ENCODE results near the gene ABCC6. TPM values are rescaled to one million over a fixed set of nuclear protein-coding genes. Genes with fewer than 3 reads are reported as not detected.
"Not testable (repeated sequence)": the region's sequence is repeated elsewhere in the genome, so short reads cannot be mapped to it uniquely, and the experiment has no call there.

ABCC6 gene
- total and polyA plus RNA-seq, 2 donors (not counting 1 experiment from before 2014, with no cell fraction given) = 0.27 TPM; not detected in 1

DNA sequence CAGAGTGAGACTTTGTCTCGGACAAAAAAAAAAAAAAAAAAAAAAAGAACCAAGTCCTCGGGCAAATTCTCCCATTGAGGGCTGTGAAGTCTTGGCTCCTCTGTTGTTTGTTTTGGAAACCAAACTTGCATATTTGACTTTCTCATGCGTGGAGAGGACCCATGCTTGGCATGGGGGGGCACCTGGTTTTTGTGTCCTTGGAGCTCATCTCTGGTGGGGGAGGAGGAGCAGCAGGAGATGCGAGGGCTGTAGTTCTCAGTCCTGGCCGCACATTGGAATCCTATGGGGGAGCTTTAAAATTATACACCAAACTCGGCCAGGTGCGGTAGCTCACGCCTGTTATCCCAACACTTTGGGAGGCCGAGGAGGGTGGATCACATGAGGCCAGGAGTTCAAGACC, 74.5 kb downstream of the ABCC6 start:
- CTCF ChIA-PET = no interaction called here
- TF ChIP-seq EZH2 (IDR thresholded peaks at IDR 0.05; ENCODE audit: borderline replicate concordance, insufficient read depth, low read depth, low read length, poor library complexity, severe bottlenecking) (no peak), CTCF (IDR thresholded peaks at IDR 0.05) (no peak)
- H3K36me3 ChIP-seq (replicated peaks in 1 of 2; ENCODE audit: control extremely low read depth in 1 of 2, control insufficient read depth in 1 of 2, extremely low read depth in 1 of 2, insufficient read depth in 2 of 2, low read length in 1 of 2) = peaks cover 0 to 14% of the 10 kb centered on the region in 2 experiments

DNA sequence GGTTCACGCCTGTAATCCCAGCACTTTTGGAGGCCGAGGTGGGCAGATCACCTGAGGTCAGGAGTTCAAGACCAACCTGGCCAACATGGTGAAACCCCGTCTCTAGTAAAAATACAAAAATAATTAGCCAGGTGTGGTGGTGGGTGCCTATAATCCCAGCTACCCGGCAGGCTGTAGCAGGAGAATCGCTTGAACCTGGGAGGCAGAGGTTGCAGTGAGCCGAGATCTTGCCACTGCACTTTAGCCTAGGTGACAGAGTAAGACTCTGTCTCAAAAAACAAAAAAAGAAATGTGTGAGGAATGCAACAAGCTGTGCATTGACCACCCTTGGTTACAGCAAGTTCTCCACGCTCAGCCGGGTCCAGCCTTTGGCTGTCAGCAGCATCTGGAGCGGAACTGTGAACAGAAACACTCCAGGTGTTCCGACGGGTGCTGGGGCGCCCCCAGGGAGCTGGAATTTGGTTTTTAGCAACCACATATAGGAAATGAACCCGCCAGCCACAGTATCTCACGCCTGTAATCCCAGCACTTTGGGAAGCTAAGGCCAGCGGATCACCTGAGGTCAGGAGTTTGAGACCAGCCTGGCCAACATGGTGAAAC, 75.2 kb downstream of the ABCC6 start:
- H3K4me3 Mint-ChIP-seq; H3K27me3 ChIP-seq (replicated peaks in 1 of 4; ENCODE audit: control extremely low read depth in 1 of 4, control insufficient read depth in 3 of 4, insufficient read depth in 4 of 4, low read length in 3 of 4); H3K9me3 ChIP-seq (ENCODE audit: control extremely low read depth in 1 of 3, control insufficient read depth in 2 of 3, insufficient read depth in 1 of 3, low read length in 2 of 3); H3K4me1 Mint-ChIP-seq; H2AFZ ChIP-seq (ENCODE audit: insufficient read depth, low read depth, low read length, poor library complexity, severe bottlenecking); H3K9ac ChIP-seq (ENCODE audit: low read length); H3K4me1 ChIP-seq (ENCODE audit: control insufficient read depth in 2 of 2, insufficient read depth in 2 of 2, low read length in 2 of 2); ATAC-seq (ENCODE audit: low read depth); POLR2A ChIA-PET; H3K4me2 ChIP-seq (replicated peaks; ENCODE audit: low read depth, low read length, poor library complexity, severe bottlenecking); CTCF ChIA-PET; H3K27ac Mint-ChIP-seq; H3K27me3 Mint-ChIP-seq; H4K20me1 ChIP-seq (ENCODE audit: control insufficient read depth, insufficient read depth, low read length, poor library complexity, severe bottlenecking); H3K4me3 ChIP-seq (ENCODE audit: control extremely low read depth in 1 of 5, extremely low read depth in 1 of 5, insufficient read depth in 1 of 5, low read depth in 2 of 5, low read length in 4 of 5); H3K9me3 Mint-ChIP-seq (ENCODE audit: insufficient read depth); DNase-seq; intact Hi-C loops (cut with micrococcal nuclease); H3K27ac ChIP-seq (ENCODE audit: low read length in 2 of 2); H3K79me2 ChIP-seq (ENCODE audit: control insufficient read depth, insufficient read depth, low read length): not testable (repeated sequence)
- H3K36me3 ChIP-seq (replicated peaks in 1 of 2; ENCODE audit: control extremely low read depth in 1 of 2, control insufficient read depth in 1 of 2, extremely low read depth in 1 of 2, insufficient read depth in 2 of 2, low read length in 1 of 2) = peaks cover 0 to 21% of the 10 kb centered on the region in 2 experiments
- 73% methylated on average over 12 of the region's 15 CpGs for WGBS (ENCODE audit: insufficient coverage)

More for the DNA sequence above, 74.5 kb downstream of the ABCC6 start:
- DNase-seq (no peak), ATAC-seq (ENCODE audit: low read depth) (no peak)
- Mint-ChIP-seq H3K9me3 (ENCODE audit: insufficient read depth) (no peaks in the 10 kb centered on the region), H3K4me3 (no peak overlapping the region), H3K27ac (no peak overlapping the region), H3K27me3 (no peaks in the 10 kb centered on the region), H3K4me1 (no peaks in the 10 kb centered on the region)
- Histone ChIP-seq H4K20me1 (ENCODE audit: control insufficient read depth, insufficient read depth, low read length, poor library complexity, severe bottlenecking) (no peaks in the 10 kb centered on the region), H3K9me3 (ENCODE audit: control extremely low read depth in 1 of 3, control insufficient read depth in 2 of 3, insufficient read depth in 1 of 3, low read length in 2 of 3) (no peaks in the 10 kb centered on the region), H3K79me2 (ENCODE audit: control insufficient read depth, insufficient read depth, low read length) (no peaks in the 10 kb centered on the region), H2AFZ (ENCODE audit: insufficient read depth, low read depth, low read length, poor library complexity, severe bottlenecking) (no peak overlapping the region), H3K4me3 (ENCODE audit: control extremely low read depth in 1 of 5, extremely low read depth in 1 of 5, insufficient read depth in 1 of 5, low read depth in 2 of 5, low read length in 4 of 5) (no peak overlapping the region), H3K27ac (ENCODE audit: low read length in 2 of 2) (no peak overlapping the region), H3K27me3 (replicated peaks in 1 of 4; ENCODE audit: control extremely low read depth in 1 of 4, control insufficient read depth in 3 of 4, insufficient read depth in 4 of 4, low read length in 3 of 4) (no peaks in the 10 kb centered on the region), H3K4me1 (ENCODE audit: control insufficient read depth in 2 of 2, insufficient read depth in 2 of 2, low read length in 2 of 2) (no peaks in the 10 kb centered on the region), H3K4me2 (replicated peaks; ENCODE audit: low read depth, low read length, poor library complexity, severe bottlenecking) (no peak overlapping the region), H3K9ac (ENCODE audit: low read length) (no peak overlapping the region)
- POLR2A ChIA-PET = no interaction called here
- intact Hi-C loops (cut with micrococcal nuclease) = no loop called here
- WGBS (ENCODE audit: insufficient coverage) = 95% methylated on average over 6 of the region's 9 CpGs
